HEK293 (cell line): Measurements from ENCODE around the gene KANK2.
A peak's percentile ranks its signal among the peaks of the same experiment; 100 is the strongest.

Experiments
- CTCF ChIA-PET: fragments of 350-600 bp; formaldehyde crosslinking; extraction: SDS; loops from one replicate; lab custom pipeline; 2021; ENCODE audit warnings: antibody characterized with exemption; lab: Yijun Ruan, JAX
- POLR2A ChIA-PET: fragments of 300-600 bp; formaldehyde crosslinking; extraction: SDS; loops from one replicate; lab custom pipeline; 2020; ENCODE audit warnings: antibody characterized with exemption, inconsistent platforms; lab: Yijun Ruan, JAX
- H3K27ac ChIP-seq: fragments of 200-500 bp; sonication (Bioruptor generic); 2 replicates; pipeline ENCODE4 v1.5.1; 2014; ENCODE audit warnings: low read depth, low read length, control low read depth, inconsistent platforms; ENCODE audit errors: extremely low read depth
- H3K36me3 ChIP-seq, 2 experiments: fragments of 200-500 bp in 1 of 2; sonication (Bioruptor generic) in 1 of 2; 1 replicate in 1 of 2; 2 replicates in 1 of 2; pipeline ENCODE4 v1.5.1; 2014 to 2017; ENCODE audit warnings: inconsistent platforms in 2 of 2, low read length in 2 of 2; ENCODE audit not compliant: control insufficient read depth in 2 of 2, insufficient read depth in 1 of 2
- H3K4me1 ChIP-seq: fragments of 200-500 bp; sonication (Bioruptor generic); 2 replicates; pipeline ENCODE4 v1.5.1; 2014; ENCODE audit warnings: mild to moderate bottlenecking, low read length, inconsistent platforms; ENCODE audit not compliant: control insufficient read depth, insufficient read depth
- H3K4me3 ChIP-seq: 2 replicates; pipeline ENCODE4 v1.5.1; 2011; ENCODE audit warnings: low read depth, mild to moderate bottlenecking, control low read depth, low read length, moderate library complexity
- H3K9me3 ChIP-seq: fragments of 200-500 bp; sonication (Bioruptor generic); 2 replicates; pipeline ENCODE4 v1.5.1; 2014; ENCODE audit warnings: low read depth, low read length, inconsistent platforms; ENCODE audit not compliant: control insufficient read depth, insufficient read depth
- ELK4 ChIP-seq: IDR thresholded peaks from 2 replicates; pipeline ENCODE4 v1.6.1; 2011; ENCODE audit warnings: mild to moderate bottlenecking, low read depth, low read length, borderline replicate concordance
- KLF8 ChIP-seq: fragments of 450-650 bp; formaldehyde crosslinking; IDR thresholded peaks from 2 replicates; pipeline ENCODE4 v1.5.1; 2016; ENCODE audit warnings: missing biosample characterization, missing genetic modification characterization
- PRDM1 ChIP-seq: fragments of 450-650 bp; formaldehyde crosslinking; IDR thresholded peaks from 2 replicates; pipeline ENCODE4; 2016; ENCODE audit warnings: missing biosample characterization, missing genetic modification characterization
- ZBTB7A ChIP-seq: fragments of 450-650 bp; formaldehyde crosslinking; IDR thresholded peaks from 2 replicates; pipeline ENCODE4 v1.5.1; 2016; ENCODE audit warnings: low read depth, missing biosample characterization, missing genetic modification characterization
- ZNF121 ChIP-seq: fragments of 450-650 bp; formaldehyde crosslinking; IDR thresholded peaks from 2 replicates; pipeline ENCODE4 v1.5.1; 2016; ENCODE audit warnings: missing biosample characterization, missing genetic modification characterization
- ZNF169 ChIP-seq: fragments of 450-650 bp; formaldehyde crosslinking; IDR thresholded peaks from 2 replicates; pipeline ENCODE4 v1.5.1; 2016; ENCODE audit warnings: missing biosample characterization, missing genetic modification characterization
- ZNF184 ChIP-seq: fragments of 450-650 bp; IDR thresholded peaks from 2 replicates; pipeline ENCODE4 v1.5.1; 2018; ENCODE audit warnings: missing biosample characterization, mild to moderate bottlenecking, missing genetic modification characterization
- ZNF19 ChIP-seq: fragments of 450-650 bp; formaldehyde crosslinking; IDR thresholded peaks from 2 replicates; pipeline ENCODE4; 2016; ENCODE audit warnings: missing biosample characterization, missing genetic modification characterization, low read depth
- ZNF2 ChIP-seq: fragments of 450-650 bp; formaldehyde crosslinking; IDR thresholded peaks from 2 replicates; pipeline ENCODE4 v1.5.1; 2016; ENCODE audit warnings: missing biosample characterization, missing genetic modification characterization
- ZNF223 ChIP-seq: fragments of 450-650 bp; formaldehyde crosslinking; IDR thresholded peaks from 2 replicates; pipeline ENCODE4 v1.5.1; 2016; ENCODE audit warnings: missing biosample characterization, missing genetic modification characterization
- ZNF23 ChIP-seq: fragments of 450-650 bp; formaldehyde crosslinking; IDR thresholded peaks from 2 replicates; pipeline ENCODE4 v1.5.1; 2016; ENCODE audit warnings: missing biosample characterization, missing genetic modification characterization, borderline replicate concordance
- ZNF24 ChIP-seq: fragments of 450-650 bp; formaldehyde crosslinking; IDR thresholded peaks from 2 replicates; pipeline ENCODE4 v1.5.1; 2016; ENCODE audit warnings: missing biosample characterization, missing genetic modification characterization
- ZNF416 ChIP-seq: fragments of 450-650 bp; formaldehyde crosslinking; IDR thresholded peaks from 2 replicates; pipeline ENCODE4 v1.5.1; 2016; ENCODE audit warnings: missing biosample characterization, missing genetic modification characterization
- ZNF48 ChIP-seq: fragments of 450-650 bp; formaldehyde crosslinking; IDR thresholded peaks from 2 replicates; pipeline ENCODE4 v1.5.1; 2016; ENCODE audit warnings: missing biosample characterization, missing genetic modification characterization
- ZNF510 ChIP-seq: fragments of 450-650 bp; formaldehyde crosslinking; IDR thresholded peaks from 2 replicates; pipeline ENCODE4 v1.5.1; 2018; ENCODE audit warnings: mild to moderate bottlenecking, missing genetic modification characterization, missing biosample characterization; ENCODE audit not compliant: insufficient replicate concordance
- ZNF561 ChIP-seq: fragments of 450-650 bp; IDR thresholded peaks from 2 replicates; pipeline ENCODE4 v1.5.1; 2018; ENCODE audit warnings: missing biosample characterization, missing genetic modification characterization, borderline replicate concordance
- ZNF596 ChIP-seq: fragments of 450-650 bp; IDR thresholded peaks from 2 replicates; pipeline ENCODE4 v1.5.0; 2018; ENCODE audit warnings: missing biosample characterization, mild to moderate bottlenecking, missing genetic modification characterization, moderate library complexity
- ZNF621 ChIP-seq: fragments of 450-650 bp; formaldehyde crosslinking; IDR thresholded peaks from 2 replicates; pipeline ENCODE4 v1.5.1; 2017; ENCODE audit warnings: missing biosample characterization, missing genetic modification characterization
- ZNF623 ChIP-seq: fragments of 450-650 bp; formaldehyde crosslinking; IDR thresholded peaks from 2 replicates; pipeline ENCODE4 v1.5.1; 2016; ENCODE audit warnings: missing biosample characterization, missing genetic modification characterization
- ZNF701 ChIP-seq: fragments of 450-650 bp; formaldehyde crosslinking; IDR thresholded peaks from 2 replicates; pipeline ENCODE4 v1.5.1; 2016; ENCODE audit warnings: missing biosample characterization, missing genetic modification characterization
- ZNF777 ChIP-seq: fragments of 450-650 bp; formaldehyde crosslinking; IDR thresholded peaks from 2 replicates; pipeline ENCODE4 v1.5.1; 2017; ENCODE audit warnings: missing biosample characterization, missing genetic modification characterization, borderline replicate concordance
- ZSCAN23 ChIP-seq: fragments of 450-650 bp; formaldehyde crosslinking; IDR thresholded peaks from 2 replicates; pipeline ENCODE4 v1.5.1; 2016; ENCODE audit warnings: missing biosample characterization, missing genetic modification characterization
- TF ChIP-seq, protein P1 (sequence below): fragments of 450-650 bp; formaldehyde crosslinking; IDR thresholded peaks from 2 replicates; pipeline ENCODE4 v1.5.0; 2017; ENCODE audit warnings: missing biosample characterization, missing genetic modification characterization, borderline replicate concordance
- TF ChIP-seq, protein P2 (sequence below): fragments of 450-650 bp; formaldehyde crosslinking; IDR thresholded peaks from 2 replicates; pipeline ENCODE4 v1.5.1; 2017; ENCODE audit warnings: missing biosample characterization, missing genetic modification characterization
- TF ChIP-seq, protein P3 (sequence below): fragments of 450-650 bp; formaldehyde crosslinking; IDR thresholded peaks from 2 replicates; pipeline ENCODE4 v1.5.1; 2016; ENCODE audit warnings: missing biosample characterization, missing genetic modification characterization

The KANK2 gene

GRCh38 chr19:11195681-11196080 is 1.7 kb downstream of the KANK2 start (continued):
- TF ChIP-seq ZNF416 (tag by site-specific recombination) (no peak), ZNF777 (no peak), ZNF623 (tag by site-specific recombination) (no peak), ZNF561 (tag by site-specific recombination) (no peak), ZNF621 (no peak), ELK4 (no peak)
- TF ChIP-seq, protein P1, sequence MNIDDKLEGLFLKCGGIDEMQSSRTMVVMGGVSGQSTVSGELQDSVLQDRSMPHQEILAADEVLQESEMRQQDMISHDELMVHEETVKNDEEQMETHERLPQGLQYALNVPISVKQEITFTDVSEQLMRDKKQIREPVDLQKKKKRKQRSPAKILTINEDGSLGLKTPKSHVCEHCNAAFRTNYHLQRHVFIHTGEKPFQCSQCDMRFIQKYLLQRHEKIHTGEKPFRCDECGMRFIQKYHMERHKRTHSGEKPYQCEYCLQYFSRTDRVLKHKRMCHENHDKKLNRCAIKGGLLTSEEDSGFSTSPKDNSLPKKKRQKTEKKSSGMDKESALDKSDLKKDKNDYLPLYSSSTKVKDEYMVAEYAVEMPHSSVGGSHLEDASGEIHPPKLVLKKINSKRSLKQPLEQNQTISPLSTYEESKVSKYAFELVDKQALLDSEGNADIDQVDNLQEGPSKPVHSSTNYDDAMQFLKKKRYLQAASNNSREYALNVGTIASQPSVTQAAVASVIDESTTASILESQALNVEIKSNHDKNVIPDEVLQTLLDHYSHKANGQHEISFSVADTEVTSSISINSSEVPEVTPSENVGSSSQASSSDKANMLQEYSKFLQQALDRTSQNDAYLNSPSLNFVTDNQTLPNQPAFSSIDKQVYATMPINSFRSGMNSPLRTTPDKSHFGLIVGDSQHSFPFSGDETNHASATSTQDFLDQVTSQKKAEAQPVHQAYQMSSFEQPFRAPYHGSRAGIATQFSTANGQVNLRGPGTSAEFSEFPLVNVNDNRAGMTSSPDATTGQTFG (tag by site-specific recombination) = no peak

GRCh38 chr19:11194656-11195558 is 2.4 kb downstream of the KANK2 start:
- H3K36me3 ChIP-seq = peaks cover 3 to 39% of the 10 kb centered on the region in 2 experiments; a peak in 2 of 3 replicates
- ChIA-PET CTCF (interaction anchor here (0.6 to 1.0 kb wide), 2 partner anchors 9 to 778 kb away, joined by 3 to 4 read pairs; no protein-coding TSS in a partner anchor), POLR2A (no interaction called here)
- no peak overlapping the region for H3K4me3 ChIP-seq
- H3K9me3 ChIP-seq = no peaks in the 10 kb centered on the region
- H3K4me1 ChIP-seq = peaks cover under 1% of the 10 kb centered on the region
- no peak overlapping the region for H3K27ac ChIP-seq
- TF ChIP-seq ZNF510 (tag by site-specific recombination) (no peak), ZNF621 (no peak), ZNF701 (tag by site-specific recombination) (no peak), ZNF23 (tag by site-specific recombination) (no peak), PRDM1 (tag by site-specific recombination) (peak; percentile 52; the same call in 1 of the 2 replicates), ZNF596 (tag by site-specific recombination) (no peak)
- TF ChIP-seq, protein P2, sequence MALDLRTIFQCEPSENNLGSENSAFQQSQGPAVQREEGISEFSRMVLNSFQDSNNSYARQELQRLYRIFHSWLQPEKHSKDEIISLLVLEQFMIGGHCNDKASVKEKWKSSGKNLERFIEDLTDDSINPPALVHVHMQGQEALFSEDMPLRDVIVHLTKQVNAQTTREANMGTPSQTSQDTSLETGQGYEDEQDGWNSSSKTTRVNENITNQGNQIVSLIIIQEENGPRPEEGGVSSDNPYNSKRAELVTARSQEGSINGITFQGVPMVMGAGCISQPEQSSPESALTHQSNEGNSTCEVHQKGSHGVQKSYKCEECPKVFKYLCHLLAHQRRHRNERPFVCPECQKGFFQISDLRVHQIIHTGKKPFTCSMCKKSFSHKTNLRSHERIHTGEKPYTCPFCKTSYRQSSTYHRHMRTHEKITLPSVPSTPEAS = no peak
- TF ChIP-seq, protein P3, sequence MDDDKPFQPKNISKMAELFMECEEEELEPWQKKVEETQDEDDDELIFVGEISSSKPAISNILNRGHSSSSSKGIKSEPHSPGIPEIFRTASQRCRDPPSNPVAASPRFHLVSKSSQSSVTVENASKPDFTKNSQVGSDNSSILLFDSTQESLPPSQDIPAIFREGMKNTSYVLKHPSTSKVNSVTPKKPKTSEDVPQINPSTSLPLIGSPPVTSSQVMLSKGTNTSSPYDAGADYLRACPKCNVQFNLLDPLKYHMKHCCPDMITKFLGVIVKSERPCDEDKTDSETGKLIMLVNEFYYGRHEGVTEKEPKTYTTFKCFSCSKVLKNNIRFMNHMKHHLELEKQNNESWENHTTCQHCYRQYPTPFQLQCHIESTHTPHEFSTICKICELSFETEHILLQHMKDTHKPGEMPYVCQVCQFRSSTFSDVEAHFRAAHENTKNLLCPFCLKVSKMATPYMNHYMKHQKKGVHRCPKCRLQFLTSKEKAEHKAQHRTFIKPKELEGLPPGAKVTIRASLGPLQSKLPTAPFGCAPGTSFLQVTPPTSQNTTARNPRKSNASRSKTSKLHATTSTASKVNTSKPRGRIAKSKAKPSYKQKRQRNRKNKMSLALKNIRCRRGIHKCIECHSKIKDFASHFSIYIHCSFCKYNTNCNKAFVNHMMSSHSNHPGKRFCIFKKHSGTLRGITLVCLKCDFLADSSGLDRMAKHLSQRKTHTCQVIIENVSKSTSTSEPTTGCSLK (tag by site-specific recombination) = no peak

DNA sequence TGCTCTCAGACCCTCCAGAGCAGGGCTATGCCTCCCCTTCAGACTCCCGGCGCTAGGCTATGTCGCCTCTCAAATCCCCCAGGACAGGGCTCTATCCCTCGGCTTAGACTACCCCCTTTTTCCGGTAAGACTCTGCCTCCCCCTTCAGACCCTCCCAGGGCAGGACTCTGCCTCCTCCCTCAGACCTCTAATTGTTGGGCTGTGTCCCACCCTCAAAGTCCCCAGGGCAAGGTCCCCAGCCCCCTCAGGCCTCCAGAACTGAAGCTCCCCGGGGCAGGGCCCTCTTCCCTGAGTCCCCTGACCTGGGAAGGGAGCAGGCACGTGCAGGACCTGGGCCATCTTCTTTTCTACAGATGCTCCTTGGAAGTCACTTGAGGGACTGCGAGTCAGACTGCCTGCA is 3.2 kb downstream of the KANK2 start:
- H3K27ac ChIP-seq = no peak overlapping the region
- H3K4me3 ChIP-seq = no peak overlapping the region
- peaks cover 3 to 39% of the 10 kb centered on the region in 2 experiments; a peak in 2 of 3 replicates for H3K36me3 ChIP-seq
- CTCF ChIA-PET = interaction anchor here (0.6 kb wide), 1 partner anchor 777 kb away, joined by 3 read pairs; no protein-coding TSS in a partner anchor
- peaks cover 5% of the 10 kb centered on the region for H3K4me1 ChIP-seq
- no peaks in the 10 kb centered on the region for H3K9me3 ChIP-seq
- POLR2A ChIA-PET = no interaction called here
- no peak for TF ChIP-seq ZNF24 (tag by site-specific recombination)
- no peak for TF ChIP-seq ZNF121 (tag by site-specific recombination)
- no peak for TF ChIP-seq ZNF169
- TF ChIP-seq ZNF2 (tag by site-specific recombination) = no peak
- no peak for TF ChIP-seq ZSCAN23
- TF ChIP-seq ZNF19 = no peak
- TF ChIP-seq, protein P2 = no peak
- no peak for TF ChIP-seq ZNF623 (tag by site-specific recombination)
- TF ChIP-seq ZNF184 (tag by site-specific recombination) = no peak
- TF ChIP-seq ZNF223 (tag by site-specific recombination) = no peak
- TF ChIP-seq KLF8 = no peak
- no peak for TF ChIP-seq ZBTB7A
- TF ChIP-seq ZNF48 (tag by site-specific recombination) = no peak
